ENCODE measurements around the gene NAP1L4.

Gene NAP1L4

GRCh38 chr11:2902784-2903671 is 89.1 kb downstream of the NAP1L4 start:
- DNase-seq, result no peak

DNA sequence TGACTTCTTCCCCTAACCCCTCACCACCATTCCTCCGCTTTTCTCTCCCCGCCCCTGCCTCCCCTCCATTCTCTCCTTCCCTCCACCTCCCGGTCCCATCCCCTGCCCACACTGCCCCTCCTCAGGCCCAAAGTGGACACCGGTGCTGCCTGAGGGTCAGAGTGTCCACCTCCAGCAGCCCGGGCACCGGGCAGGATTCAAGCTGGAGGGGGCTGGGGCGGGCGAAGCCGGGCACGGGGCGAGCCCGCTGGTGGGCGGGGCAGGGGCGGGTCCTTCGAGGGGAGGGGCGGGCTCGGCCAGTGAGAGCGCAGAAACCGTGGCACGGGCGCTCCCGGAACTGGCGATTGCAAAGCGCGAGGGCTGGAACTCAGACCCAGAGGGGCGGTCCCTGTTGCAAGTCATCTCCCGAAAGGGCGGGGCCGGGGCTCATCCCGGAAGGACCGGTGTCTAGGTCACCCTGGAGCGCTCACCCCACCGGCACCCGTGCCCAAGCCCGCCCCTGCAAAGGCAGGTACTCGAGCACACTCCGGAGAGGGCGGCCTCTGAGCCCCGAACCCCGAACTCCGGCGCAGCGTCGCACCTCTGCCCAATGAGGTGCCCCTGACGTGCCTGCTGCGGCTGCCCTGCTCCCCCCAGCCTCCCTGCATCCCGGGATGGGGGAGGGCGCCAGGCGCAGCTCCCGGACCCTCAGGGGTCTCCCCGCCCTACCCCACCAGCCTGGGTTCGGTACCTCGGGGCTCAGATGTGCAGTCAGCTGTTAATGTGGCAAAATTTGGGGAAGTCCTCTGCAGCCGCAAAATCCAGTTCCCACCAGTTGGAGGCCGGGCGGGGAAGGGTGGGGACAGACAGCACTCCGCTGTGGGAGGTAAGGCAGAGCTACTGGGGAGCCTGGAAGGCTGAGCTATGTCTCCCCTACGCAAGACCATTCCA is 90.0 kb downstream of the NAP1L4 start:
- DNase-seq, result peak; percentile 87

DNA sequence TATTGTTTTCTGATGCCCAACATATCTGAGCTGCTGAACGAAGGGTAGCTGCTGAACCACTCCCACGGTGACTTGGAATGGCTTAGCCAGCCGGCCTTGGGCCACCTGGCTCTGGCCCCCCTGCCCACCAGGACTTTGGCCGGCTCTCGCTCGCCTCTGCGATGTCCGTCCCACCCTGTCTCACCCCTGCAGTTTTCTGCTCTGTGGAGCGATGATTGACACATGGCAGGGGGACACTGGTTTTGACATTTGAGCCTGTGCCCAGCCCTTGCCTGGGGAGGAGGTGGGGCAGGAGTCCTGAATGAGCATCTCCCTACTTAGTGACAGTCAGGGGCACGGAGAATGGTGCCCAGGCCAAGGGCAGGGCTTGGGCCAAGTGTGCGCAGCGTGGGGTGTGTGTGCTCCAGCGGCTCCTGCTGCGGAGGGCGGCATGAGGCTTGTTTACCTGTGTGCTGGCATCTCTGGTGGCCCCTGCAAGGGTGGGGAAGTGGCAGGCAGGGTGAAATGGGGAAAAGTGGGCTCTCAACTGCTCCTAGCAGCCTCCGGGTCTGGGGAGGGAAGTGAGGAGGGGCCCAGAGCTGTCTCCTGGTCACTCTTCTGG is 90.8 kb downstream of the NAP1L4 start:
- DNase-seq, result no peak

- DNase-seq, result no peak
Observed at GRCh38 chr11:2899080-2899783, 92.9 kb downstream of the NAP1L4 start.

DNA sequence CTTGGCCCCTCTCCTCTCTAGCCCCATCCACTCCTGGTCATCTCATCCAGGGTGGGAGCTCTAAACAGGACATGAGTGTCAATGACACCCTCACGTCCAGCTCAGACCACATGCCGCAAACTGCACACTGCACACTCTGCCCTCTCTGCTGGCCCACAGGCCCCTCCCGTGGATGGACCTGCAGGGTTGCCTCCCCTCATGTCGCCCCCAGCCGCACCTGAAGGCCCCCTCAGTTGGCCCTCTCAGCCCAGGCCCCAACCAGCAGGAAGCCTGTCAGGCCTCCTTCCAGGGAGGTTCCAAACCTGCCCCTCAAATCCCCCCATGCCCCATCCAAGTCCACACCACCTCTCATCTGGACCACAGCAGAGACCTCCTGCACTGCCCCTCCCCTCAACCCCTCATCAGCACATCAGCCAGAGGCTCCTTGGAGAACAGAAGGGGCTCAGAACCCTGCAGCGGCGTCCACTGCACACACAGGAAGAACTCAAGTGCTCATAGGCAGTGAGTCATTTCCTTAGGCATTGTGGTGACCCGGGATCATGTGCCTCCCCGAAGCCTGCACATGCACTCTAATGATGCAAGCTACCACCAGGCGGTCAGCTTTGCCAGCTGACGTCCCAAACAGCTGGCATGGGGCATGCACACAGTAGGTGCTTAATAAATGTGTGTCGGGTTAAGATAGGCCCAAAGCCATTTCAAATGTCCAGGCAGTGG is 93.6 kb downstream of the NAP1L4 start:
- no peak for DNase-seq

DNA sequence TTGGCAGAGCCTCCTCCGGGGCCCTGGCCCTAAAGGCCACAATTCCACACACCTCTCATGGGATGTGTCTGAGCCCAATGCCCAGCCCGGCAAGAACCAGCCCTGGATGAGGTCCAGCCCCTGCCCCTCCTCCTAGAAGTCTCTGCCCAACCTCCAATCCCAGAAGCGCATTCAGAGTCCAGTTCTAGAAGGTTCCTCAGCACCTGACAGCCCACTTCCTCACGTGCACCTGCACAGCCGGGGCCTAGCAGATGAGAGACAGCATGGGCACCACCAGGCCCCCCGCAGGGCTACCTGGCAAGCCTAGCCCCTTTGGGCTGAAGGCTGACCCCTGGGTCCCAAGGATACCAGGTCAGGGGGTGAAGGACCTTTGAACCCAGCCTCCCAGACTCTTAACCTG is 95.1 kb downstream of the NAP1L4 start:
- no peak for DNase-seq

- no peak for DNase-seq
Observed at GRCh38 chr11:2896047-2896446, 96.1 kb downstream of the NAP1L4 start.
